Measurements from ENCODE around the gene SHTN1. TPM values are rescaled to one million over a fixed set of nuclear protein-coding genes. Genes with fewer than 3 reads are reported as not detected.

Gene SHTN1
- total and polyA plus RNA-seq, 2 experiments from 2014 or later, result 6.7 to 8.0 TPM

DNA sequence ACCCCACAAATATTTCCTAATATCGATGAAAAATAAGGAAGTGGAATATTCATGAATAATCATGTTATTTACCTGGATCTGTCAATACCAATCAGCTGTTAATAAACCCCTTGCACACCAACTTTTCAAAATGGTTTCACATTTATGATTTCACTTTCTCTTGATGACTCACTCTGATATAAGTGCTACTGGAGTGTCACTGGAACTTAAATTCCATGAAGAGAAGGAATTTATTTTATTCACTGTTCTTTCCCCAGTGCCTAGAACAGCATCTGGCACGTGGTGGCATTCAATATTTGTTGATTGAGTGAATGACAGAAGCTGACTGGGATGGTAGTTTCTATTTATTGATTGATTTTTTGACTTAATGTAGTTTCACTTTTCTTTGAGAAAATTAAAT is 159.2 kb downstream of the SHTN1 start:
- Histone ChIP-seq H3K27me3 (ENCODE audit: insufficient read depth) (peaks cover 7% of the 10 kb centered on the region; the same call in 1 of the 2 replicates), H3K4me2 (no peak overlapping the region), H3K4me3 (no peak overlapping the region), H3K27ac (ENCODE audit: low read depth) (no peak overlapping the region), H4K20me1 (replicated peaks; ENCODE audit: insufficient read depth) (no peaks in the 10 kb centered on the region), H3K4me1 (ENCODE audit: insufficient read depth) (peaks cover 41% of the 10 kb centered on the region), H2AFZ (no peak overlapping the region), H3K9me2 (ENCODE audit: insufficient read depth) (no peaks in the 10 kb centered on the region), H3K79me2 (replicated peaks; ENCODE audit: insufficient read depth) (no peaks in the 10 kb centered on the region), H3F3A (replicated peaks; ENCODE audit: low read depth) (peaks cover 7% of the 10 kb centered on the region; the same call in 1 of the 2 replicates), H3K36me3 (ENCODE audit: insufficient read depth) (no peaks in the 10 kb centered on the region)
- H3K36me3 Mint-ChIP-seq (ENCODE audit: low read depth), result no peaks in the 10 kb centered on the region
- ATAC-seq (no peak), DNase-seq (ENCODE audit: low spot score) (no peak)
- H3K27me3 Mint-ChIP-seq (ENCODE audit: insufficient read depth, low read depth, poor library complexity), result peaks cover 2% of the 10 kb centered on the region
- no peak for TF ChIP-seq EZH2phosphoT487 (IDR thresholded peaks at IDR 0.05; ENCODE audit: unreplicated experiment)
- no peak for TF ChIP-seq CREB1 (CRISPR knock-in tag; IDR thresholded peaks at IDR 0.05; ENCODE audit: low read depth)
- TF ChIP-seq, protein P1, sequence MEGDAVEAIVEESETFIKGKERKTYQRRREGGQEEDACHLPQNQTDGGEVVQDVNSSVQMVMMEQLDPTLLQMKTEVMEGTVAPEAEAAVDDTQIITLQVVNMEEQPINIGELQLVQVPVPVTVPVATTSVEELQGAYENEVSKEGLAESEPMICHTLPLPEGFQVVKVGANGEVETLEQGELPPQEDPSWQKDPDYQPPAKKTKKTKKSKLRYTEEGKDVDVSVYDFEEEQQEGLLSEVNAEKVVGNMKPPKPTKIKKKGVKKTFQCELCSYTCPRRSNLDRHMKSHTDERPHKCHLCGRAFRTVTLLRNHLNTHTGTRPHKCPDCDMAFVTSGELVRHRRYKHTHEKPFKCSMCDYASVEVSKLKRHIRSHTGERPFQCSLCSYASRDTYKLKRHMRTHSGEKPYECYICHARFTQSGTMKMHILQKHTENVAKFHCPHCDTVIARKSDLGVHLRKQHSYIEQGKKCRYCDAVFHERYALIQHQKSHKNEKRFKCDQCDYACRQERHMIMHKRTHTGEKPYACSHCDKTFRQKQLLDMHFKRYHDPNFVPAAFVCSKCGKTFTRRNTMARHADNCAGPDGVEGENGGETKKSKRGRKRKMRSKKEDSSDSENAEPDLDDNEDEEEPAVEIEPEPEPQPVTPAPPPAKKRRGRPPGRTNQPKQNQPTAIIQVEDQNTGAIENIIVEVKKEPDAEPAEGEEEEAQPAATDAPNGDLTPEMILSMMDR (conservative IDR thresholded peaks at IDR 0.05; ENCODE audit: low read depth in 2 of 2), result no peak
- TF ChIP-seq, protein P2, sequence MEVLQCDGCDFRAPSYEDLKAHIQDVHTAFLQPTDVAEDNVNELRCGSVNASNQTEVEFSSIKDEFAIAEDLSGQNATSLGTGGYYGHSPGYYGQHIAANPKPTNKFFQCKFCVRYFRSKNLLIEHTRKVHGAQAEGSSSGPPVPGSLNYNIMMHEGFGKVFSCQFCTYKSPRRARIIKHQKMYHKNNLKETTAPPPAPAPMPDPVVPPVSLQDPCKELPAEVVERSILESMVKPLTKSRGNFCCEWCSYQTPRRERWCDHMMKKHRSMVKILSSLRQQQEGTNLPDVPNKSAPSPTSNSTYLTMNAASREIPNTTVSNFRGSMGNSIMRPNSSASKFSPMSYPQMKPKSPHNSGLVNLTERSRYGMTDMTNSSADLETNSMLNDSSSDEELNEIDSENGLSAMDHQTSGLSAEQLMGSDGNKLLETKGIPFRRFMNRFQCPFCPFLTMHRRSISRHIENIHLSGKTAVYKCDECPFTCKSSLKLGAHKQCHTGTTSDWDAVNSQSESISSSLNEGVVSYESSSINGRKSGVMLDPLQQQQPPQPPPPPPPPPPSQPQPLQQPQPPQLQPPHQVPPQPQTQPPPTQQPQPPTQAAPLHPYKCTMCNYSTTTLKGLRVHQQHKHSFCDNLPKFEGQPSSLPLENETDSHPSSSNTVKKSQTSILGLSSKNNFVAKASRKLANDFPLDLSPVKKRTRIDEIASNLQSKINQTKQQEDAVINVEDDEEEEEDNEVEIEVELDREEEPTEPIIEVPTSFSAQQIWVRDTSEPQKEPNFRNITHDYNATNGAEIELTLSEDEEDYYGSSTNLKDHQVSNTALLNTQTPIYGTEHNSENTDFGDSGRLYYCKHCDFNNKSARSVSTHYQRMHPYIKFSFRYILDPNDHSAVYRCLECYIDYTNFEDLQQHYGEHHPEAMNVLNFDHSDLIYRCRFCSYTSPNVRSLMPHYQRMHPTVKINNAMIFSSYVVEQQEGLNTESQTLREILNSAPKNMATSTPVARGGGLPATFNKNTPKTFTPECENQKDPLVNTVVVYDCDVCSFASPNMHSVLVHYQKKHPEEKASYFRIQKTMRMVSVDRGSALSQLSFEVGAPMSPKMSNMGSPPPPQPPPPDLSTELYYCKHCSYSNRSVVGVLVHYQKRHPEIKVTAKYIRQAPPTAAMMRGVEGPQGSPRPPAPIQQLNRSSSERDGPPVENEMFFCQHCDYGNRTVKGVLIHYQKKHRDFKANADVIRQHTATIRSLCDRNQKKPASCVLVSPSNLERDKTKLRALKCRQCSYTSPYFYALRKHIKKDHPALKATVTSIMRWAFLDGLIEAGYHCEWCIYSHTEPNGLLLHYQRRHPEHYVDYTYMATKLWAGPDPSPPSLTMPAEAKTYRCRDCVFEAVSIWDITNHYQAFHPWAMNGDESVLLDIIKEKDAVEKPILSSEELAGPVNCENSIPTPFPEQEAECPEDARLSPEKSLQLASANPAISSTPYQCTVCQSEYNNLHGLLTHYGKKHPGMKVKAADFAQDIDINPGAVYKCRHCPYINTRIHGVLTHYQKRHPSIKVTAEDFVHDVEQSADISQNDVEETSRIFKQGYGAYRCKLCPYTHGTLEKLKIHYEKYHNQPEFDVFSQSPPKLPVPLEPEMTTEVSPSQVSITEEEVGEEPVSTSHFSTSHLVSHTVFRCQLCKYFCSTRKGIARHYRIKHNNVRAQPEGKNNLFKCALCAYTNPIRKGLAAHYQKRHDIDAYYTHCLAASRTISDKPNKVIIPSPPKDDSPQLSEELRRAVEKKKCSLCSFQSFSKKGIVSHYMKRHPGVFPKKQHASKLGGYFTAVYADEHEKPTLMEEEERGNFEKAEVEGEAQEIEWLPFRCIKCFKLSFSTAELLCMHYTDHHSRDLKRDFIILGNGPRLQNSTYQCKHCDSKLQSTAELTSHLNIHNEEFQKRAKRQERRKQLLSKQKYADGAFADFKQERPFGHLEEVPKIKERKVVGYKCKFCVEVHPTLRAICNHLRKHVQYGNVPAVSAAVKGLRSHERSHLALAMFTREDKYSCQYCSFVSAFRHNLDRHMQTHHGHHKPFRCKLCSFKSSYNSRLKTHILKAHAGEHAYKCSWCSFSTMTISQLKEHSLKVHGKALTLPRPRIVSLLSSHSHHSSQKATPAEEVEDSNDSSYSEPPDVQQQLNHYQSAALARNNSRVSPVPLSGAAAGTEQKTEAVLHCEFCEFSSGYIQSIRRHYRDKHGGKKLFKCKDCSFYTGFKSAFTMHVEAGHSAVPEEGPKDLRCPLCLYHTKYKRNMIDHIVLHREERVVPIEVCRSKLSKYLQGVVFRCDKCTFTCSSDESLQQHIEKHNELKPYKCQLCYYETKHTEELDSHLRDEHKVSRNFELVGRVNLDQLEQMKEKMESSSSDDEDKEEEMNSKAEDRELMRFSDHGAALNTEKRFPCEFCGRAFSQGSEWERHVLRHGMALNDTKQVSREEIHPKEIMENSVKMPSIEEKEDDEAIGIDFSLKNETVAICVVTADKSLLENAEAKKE (CRISPR knock-in tag; IDR thresholded peaks at IDR 0.05), result no peak
- no peak for TF ChIP-seq POLR2AphosphoS5 (IDR thresholded peaks at IDR 0.05; ENCODE audit: low read depth)
- TF ChIP-seq JUNB (IDR thresholded peaks at IDR 0.05; ENCODE audit: unreplicated experiment), result no peak
- TF ChIP-seq ZNF331 (CRISPR knock-in tag; IDR thresholded peaks at IDR 0.05; ENCODE audit: low read depth), result no peak
- TF ChIP-seq, protein P3, sequence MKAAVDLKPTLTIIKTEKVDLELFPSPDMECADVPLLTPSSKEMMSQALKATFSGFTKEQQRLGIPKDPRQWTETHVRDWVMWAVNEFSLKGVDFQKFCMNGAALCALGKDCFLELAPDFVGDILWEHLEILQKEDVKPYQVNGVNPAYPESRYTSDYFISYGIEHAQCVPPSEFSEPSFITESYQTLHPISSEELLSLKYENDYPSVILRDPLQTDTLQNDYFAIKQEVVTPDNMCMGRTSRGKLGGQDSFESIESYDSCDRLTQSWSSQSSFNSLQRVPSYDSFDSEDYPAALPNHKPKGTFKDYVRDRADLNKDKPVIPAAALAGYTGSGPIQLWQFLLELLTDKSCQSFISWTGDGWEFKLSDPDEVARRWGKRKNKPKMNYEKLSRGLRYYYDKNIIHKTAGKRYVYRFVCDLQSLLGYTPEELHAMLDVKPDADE (IDR thresholded peaks at IDR 0.05), result no peak
- TF ChIP-seq EZH2 (IDR thresholded peaks at IDR 0.05; ENCODE audit: low read depth, unreplicated experiment), result no peak
- no peak for TF ChIP-seq STAT1 (IDR thresholded peaks at IDR 0.05; ENCODE audit: unreplicated experiment)
- TF ChIP-seq, protein P4, sequence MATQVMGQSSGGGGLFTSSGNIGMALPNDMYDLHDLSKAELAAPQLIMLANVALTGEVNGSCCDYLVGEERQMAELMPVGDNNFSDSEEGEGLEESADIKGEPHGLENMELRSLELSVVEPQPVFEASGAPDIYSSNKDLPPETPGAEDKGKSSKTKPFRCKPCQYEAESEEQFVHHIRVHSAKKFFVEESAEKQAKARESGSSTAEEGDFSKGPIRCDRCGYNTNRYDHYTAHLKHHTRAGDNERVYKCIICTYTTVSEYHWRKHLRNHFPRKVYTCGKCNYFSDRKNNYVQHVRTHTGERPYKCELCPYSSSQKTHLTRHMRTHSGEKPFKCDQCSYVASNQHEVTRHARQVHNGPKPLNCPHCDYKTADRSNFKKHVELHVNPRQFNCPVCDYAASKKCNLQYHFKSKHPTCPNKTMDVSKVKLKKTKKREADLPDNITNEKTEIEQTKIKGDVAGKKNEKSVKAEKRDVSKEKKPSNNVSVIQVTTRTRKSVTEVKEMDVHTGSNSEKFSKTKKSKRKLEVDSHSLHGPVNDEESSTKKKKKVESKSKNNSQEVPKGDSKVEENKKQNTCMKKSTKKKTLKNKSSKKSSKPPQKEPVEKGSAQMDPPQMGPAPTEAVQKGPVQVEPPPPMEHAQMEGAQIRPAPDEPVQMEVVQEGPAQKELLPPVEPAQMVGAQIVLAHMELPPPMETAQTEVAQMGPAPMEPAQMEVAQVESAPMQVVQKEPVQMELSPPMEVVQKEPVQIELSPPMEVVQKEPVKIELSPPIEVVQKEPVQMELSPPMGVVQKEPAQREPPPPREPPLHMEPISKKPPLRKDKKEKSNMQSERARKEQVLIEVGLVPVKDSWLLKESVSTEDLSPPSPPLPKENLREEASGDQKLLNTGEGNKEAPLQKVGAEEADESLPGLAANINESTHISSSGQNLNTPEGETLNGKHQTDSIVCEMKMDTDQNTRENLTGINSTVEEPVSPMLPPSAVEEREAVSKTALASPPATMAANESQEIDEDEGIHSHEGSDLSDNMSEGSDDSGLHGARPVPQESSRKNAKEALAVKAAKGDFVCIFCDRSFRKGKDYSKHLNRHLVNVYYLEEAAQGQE (IDR thresholded peaks at IDR 0.05; ENCODE audit: unreplicated experiment), result no peak
- no peak for TF ChIP-seq ZNF114 (CRISPR knock-in tag; IDR thresholded peaks at IDR 0.05)
- no peak for TF ChIP-seq NANOG (IDR thresholded peaks at IDR 0.05; ENCODE audit: borderline replicate concordance)
- H3K9me3 Mint-ChIP-seq, result no peaks in the 10 kb centered on the region
- no peak overlapping the region for H3K27ac Mint-ChIP-seq
- peaks cover 42% of the 10 kb centered on the region for H3K4me1 Mint-ChIP-seq
- H3K4me3 Mint-ChIP-seq, result no peak overlapping the region
